GM12873 (cell line): Measurements from ENCODE around the gene TROAP.

Source experiments
- CTCF ChIP-seq: IDR thresholded peaks from 2 replicates; pipeline ENCODE4 v1.5.1; 2012; ENCODE audit warnings: low read depth, mild to moderate bottlenecking, moderate library complexity, low read length, control low read depth; ENCODE audit not compliant: insufficient read depth; ENCODE audit errors: missing control alignments

The TROAP gene

GRCh38 chr12:49293056-49293956 is 29.7 kb upstream of the TROAP start:
- TF ChIP-seq CTCF: no peak

GRCh38 chr12:49294086-49294803 is 28.8 kb upstream of the TROAP start:
- no peak for TF ChIP-seq CTCF

DNA sequence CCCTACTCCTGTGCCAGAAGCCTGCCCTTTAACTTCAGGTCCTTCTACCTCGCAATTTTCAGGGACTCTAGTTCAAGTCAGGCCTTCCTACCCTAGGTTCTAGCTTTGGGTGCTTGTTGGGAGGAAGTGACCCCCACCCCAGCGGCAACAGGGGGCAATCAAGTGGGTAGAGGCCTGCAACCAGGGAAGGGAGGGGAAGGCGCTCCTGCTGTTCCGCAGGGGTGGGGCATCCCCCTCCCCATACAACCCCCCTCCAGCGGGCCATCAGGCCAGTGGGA is 28.3 kb upstream of the TROAP start:
- TF ChIP-seq CTCF: no peak

DNA sequence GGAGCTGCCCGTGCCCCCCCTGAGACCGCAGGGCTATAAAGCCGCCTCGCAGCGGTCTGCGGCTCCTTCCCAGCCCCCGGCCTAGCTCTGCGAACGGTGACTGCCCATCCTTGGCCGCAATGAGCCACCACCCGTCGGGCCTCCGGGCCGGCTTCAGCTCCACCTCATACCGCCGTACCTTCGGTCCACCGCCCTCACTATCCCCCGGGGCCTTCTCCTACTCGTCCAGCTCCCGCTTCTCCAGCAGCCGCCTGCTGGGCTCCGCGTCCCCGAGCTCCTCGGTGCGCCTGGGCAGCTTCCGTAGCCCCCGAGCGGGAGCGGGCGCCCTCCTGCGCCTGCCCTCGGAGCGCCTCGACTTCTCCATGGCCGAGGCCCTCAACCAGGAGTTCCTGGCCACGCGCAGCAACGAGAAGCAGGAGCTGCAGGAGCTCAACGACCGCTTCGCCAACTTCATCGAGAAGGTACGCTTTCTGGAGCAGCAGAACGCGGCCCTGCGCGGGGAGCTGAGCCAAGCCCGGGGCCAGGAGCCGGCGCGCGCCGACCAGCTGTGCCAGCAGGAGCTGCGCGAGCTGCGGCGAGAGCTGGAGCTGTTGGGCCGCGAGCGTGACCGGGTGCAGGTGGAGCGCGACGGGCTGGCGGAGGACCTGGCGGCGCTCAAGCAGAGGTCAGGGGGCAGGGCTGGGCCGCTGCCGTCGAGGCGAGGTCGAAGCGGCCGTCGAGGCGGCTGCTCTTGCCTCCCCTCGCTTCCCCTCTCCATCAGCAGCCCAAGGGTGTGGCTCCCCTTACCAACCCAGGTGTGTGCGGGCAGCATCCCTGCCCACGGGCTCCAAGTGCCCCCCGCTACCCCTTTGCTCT is 27.7 kb upstream of the TROAP start, which contains the start of gene PRPH:
TSS of gene PRPH (plus strand) at position 66 of the 855 bp plus-strand sequence. CDS start at position 120, 54 bp downstream.
- no peak for TF ChIP-seq CTCF

DNA sequence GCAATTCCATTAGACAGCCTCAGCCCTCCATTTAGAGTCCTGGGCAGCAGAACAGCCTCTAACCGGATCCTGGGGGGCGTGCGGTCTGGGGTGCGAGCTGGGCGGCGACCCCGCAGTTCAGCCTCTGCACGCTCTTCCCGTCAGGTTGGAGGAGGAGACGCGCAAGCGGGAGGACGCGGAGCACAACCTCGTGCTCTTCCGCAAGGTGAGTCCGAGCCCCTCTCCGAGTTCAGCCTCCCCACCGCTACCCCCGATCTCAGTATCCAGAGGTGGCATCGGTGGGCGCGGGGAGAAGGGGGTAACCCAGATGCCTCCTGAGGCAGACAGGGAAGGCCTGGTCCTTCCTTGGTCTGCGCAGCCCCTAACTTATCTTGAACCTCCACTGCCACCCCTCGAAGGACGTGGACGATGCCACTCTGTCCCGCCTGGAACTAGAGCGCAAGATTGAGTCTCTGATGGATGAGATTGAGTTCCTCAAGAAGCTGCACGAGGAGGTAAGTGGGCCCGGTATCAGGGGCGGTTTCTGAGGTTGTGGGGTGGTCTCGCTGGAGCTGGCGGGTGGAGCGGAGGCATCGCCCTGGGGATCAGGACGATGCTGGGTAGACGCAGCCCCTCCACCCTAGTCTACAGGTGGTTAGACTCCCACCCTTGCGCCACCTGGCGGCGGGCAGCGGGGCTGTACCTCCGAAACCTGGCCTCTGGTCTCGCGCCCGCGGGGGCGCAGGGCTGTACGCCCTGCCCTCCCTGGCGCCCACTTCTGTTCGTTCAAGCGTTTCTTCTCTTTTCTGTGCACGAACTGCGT is 26.8 kb upstream of the TROAP start:
- TF ChIP-seq CTCF: peak; percentile 94

- TF ChIP-seq CTCF: peak; percentile 13
Observed at GRCh38 chr12:49296836-49297694, 26.0 kb upstream of the TROAP start.
